22Rv1 (cell line): ENCODE measurements around the gene NGDN.

Source experiments
- ZFX ChIP-seq: fragments of 450-650 bp; IDR thresholded peaks from 2 replicates; pipeline ENCODE4 v1.6.1; 2017; ENCODE audit warnings: antibody characterized with exemption, borderline replicate concordance
- TF ChIP-seq, protein P1 (sequence below): fragments of 450-650 bp; IDR thresholded peaks from 2 replicates; pipeline ENCODE4 v1.5.1; 2017; ENCODE audit warnings: mild to moderate bottlenecking

DNA sequence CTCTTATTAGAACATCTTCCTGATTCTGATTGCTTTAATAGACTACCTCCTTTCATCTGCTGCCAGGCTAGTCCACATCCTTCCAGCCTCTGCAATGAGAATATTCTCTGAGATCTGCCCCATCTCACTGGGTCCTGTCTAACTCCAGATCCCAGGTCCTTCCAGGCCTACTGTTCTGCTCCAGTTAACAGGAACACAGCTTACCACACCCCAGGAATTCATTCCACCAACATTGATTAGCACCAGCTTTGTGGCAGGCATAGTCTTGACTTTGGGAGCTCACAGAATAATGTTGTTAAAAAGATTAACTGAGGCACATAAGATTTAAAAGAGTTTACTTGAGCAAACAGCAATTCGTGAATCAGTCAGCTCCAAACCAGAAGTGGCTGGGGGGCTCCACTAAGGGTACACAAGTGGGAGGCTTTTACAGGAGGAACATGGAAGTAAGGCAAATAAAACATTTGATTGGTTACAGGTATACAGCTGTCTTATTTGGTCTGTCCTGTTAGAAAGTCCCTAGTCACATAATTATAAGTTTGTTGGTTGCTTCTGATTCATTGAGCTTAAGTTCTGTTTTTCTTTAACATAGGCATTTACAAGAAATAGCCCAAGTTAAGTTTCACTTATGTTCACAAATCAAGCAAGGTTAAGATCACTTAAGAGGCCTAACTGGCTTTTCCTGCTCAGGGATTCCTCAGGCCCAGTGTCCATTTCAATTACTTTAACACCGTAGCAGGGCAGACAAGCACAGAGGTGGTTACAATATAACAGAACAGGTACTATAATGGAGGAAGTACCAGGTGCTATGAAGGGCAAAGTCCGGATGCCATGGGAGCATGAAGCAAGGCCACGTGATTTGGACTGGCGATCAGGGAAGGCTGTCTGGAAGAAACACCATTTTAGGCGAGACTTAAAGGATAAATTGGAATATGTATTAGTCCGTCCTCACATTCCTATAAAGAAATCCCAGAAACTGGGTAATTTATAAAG lies 21.8 kb upstream of the NGDN start:
- TF ChIP-seq, protein P1, sequence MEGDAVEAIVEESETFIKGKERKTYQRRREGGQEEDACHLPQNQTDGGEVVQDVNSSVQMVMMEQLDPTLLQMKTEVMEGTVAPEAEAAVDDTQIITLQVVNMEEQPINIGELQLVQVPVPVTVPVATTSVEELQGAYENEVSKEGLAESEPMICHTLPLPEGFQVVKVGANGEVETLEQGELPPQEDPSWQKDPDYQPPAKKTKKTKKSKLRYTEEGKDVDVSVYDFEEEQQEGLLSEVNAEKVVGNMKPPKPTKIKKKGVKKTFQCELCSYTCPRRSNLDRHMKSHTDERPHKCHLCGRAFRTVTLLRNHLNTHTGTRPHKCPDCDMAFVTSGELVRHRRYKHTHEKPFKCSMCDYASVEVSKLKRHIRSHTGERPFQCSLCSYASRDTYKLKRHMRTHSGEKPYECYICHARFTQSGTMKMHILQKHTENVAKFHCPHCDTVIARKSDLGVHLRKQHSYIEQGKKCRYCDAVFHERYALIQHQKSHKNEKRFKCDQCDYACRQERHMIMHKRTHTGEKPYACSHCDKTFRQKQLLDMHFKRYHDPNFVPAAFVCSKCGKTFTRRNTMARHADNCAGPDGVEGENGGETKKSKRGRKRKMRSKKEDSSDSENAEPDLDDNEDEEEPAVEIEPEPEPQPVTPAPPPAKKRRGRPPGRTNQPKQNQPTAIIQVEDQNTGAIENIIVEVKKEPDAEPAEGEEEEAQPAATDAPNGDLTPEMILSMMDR, result no peak
- TF ChIP-seq ZFX, result no peak
